HEK293T (cell line): ENCODE measurements around the gene SLC4A2.
"Not testable (repeated sequence)": the region's sequence is repeated elsewhere in the genome, so short reads cannot be mapped to it uniquely, and the experiment has no call there.

Experiments
- ARNT ChIP-seq: fragments of 450-650 bp; IDR thresholded peaks from 2 replicates; pipeline ENCODE4 v1.6.1; 2017; ENCODE audit warnings: mild to moderate bottlenecking
- BHLHE40 ChIP-seq: fragments of 450-650 bp; IDR thresholded peaks from 2 replicates; pipeline ENCODE4 v1.6.1; 2016; ENCODE audit warnings: mild to moderate bottlenecking, moderate library complexity, borderline replicate concordance
- CTBP1 ChIP-seq: fragments of 450-650 bp; IDR thresholded peaks from 2 replicates; pipeline ENCODE4 v1.6.1; 2016; ENCODE audit warnings: borderline replicate concordance
- ELF4 ChIP-seq: fragments of 450-650 bp; IDR thresholded peaks from 2 replicates; pipeline ENCODE4 v1.6.1; 2017; ENCODE audit warnings: antibody characterized with exemption
- FOXA1 ChIP-seq: fragments of 450-650 bp; IDR thresholded peaks from 2 replicates; pipeline ENCODE4 v1.6.1; 2016; ENCODE audit warnings: mild to moderate bottlenecking
- FOXK2 ChIP-seq: fragments of 450-650 bp; IDR thresholded peaks from 2 replicates; pipeline ENCODE4 v1.6.1; 2016; ENCODE audit warnings: mild to moderate bottlenecking
- FOXM1 ChIP-seq: fragments of 450-650 bp; IDR thresholded peaks from 2 replicates; pipeline ENCODE4 v1.6.1; 2017; ENCODE audit warnings: mild to moderate bottlenecking, borderline replicate concordance
- HDGF ChIP-seq: fragments of 450-650 bp; IDR thresholded peaks from 2 replicates; pipeline ENCODE4 v1.6.1; 2017; ENCODE audit warnings: antibody characterized with exemption, borderline replicate concordance
- NFRKB ChIP-seq: fragments of 450-650 bp; IDR thresholded peaks from 2 replicates; pipeline ENCODE4 v1.6.1; 2016; ENCODE audit warnings: mild to moderate bottlenecking, moderate library complexity
- SUZ12 ChIP-seq: fragments of 450-650 bp; IDR thresholded peaks from 2 replicates; pipeline ENCODE4 v1.6.1; 2016; ENCODE audit warnings: mild to moderate bottlenecking
- TARDBP ChIP-seq: fragments of 450-650 bp; IDR thresholded peaks from 2 replicates; pipeline ENCODE4 v1.6.1; 2016
- ZNF384 ChIP-seq: fragments of 450-650 bp; IDR thresholded peaks from 2 replicates; pipeline ENCODE4 v1.6.1; 2016
- TF ChIP-seq, protein P1 (sequence below): fragments of 450-650 bp; IDR thresholded peaks from 2 replicates; pipeline ENCODE4 v1.6.1; 2016

DNA sequence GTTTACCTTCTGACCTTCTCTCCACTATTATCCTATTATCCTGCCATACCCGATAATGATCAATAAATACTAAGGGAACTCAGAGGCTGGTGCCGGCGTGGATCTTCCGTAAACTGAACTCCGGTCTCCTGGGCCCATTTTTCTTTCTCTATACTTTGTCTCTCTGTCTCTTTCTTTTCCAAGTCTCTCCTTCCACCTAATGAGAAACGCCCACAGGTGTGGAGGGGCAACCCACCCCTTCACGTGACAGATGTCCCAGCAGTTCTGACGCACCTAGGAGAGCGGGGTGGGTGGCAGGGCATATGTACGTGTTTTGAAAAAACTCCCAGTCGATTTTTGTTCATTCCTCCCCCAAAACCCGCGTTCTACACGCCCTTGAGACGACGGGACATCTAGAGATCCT is 31.7 kb upstream of the SLC4A2 start:
- TF ChIP-seq BHLHE40, ARNT, FOXM1, CTBP1, ZNF384, TARDBP, HDGF, NFRKB, ELF4, FOXK2, SUZ12, FOXA1: not testable (repeated sequence)
- TF ChIP-seq, protein P1, sequence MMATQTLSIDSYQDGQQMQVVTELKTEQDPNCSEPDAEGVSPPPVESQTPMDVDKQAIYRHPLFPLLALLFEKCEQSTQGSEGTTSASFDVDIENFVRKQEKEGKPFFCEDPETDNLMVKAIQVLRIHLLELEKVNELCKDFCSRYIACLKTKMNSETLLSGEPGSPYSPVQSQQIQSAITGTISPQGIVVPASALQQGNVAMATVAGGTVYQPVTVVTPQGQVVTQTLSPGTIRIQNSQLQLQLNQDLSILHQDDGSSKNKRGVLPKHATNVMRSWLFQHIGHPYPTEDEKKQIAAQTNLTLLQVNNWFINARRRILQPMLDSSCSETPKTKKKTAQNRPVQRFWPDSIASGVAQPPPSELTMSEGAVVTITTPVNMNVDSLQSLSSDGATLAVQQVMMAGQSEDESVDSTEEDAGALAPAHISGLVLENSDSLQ: not testable (repeated sequence)
